Measurements from ENCODE around the gene CDC42EP4.
A peak's percentile ranks its signal among the peaks of the same experiment; 100 is the strongest.

The CDC42EP4 gene, protein sequence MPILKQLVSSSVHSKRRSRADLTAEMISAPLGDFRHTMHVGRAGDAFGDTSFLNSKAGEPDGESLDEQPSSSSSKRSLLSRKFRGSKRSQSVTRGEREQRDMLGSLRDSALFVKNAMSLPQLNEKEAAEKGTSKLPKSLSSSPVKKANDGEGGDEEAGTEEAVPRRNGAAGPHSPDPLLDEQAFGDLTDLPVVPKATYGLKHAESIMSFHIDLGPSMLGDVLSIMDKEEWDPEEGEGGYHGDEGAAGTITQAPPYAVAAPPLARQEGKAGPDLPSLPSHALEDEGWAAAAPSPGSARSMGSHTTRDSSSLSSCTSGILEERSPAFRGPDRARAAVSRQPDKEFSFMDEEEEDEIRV

DNA sequence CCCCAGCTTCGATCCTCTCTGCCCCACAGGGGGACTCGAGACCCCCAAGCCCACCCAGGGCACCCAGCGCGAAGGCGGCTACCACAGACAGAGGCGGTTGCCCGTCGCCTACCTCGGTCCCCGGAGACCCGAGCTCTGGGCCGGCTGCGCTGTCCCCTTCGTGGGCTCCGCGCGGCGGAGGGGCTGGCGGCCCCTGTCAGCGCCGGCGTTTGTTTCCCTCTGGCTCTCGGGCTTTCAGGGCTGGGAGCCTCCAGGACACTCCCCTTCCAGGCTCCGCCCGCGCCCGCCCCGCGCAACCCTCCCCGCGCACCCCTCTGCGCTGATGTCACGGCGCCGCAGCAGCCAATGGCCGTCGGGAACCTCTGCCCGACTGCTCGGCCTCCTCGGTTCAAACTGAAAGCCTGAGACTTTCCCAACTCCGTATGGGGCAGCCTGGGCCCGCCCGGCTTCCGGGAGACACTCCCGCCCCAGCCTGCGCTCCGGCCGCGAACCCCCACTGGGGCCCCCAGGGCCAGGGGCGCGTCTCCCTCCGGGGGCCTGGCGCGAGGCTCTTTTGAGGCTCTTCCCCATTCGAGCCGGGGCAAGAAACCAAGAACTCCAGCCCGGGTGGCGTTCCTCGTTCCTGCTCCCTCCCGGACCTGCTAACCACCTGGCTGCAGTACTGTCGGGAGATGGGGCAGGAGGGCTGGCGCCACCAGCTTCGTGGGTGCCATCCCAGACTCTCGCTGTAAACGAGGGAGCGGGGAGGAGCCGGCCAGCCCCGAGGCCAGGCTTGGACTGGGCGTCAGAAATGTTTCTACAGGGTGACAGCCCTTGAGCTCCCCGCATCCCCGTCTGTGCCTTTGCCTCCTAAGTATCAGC is at the start of gene CDC42EP4:
Gene CDC42EP4, minus strand, starts transcription at position 221 of the 861 bp plus-strand sequence. CDS start 25,501 bp downstream, outside the sequence.
- DNase-seq: peak; percentile 83 to 84

DNA sequence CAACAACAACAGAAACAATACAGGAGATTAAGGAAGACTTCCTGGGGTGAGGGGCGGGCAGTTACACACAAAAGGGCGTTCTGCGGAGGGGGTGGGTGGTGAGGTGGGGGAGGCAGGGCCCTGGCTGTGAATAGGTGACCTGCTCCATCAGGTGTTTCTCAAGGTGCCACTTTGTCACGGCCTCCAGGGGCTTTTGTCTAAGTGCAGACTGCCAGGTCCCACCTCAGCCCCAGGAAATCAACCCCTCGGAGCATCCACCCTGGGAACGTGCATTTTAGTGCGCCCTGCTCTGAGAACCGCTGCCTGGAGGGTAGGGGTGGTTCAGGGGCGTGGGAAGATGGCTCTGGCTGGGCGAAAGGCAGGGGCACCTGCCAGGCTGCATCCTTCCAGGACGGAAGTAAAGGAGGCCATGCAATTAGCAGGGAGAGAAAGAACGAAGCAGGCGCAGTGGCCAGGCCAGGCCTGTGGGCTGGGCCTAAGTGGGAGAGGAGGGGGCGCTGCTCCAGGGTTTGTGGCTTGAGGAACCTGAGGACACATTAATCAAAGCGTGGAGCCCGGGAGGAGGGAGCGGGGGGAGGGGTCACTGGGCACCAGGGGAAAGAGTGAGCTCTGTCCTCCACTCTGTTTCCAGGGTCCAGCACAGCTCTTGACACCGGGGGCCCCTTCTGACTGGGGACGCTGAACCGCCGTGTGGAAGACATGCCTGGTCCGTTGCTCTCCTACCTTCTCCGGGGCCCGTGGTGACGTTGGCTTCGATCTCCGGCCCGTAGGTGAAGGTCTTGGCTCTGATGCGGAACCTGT is 49.4 kb upstream of the CDC42EP4 start:
- DNase-seq: no peak

DNA sequence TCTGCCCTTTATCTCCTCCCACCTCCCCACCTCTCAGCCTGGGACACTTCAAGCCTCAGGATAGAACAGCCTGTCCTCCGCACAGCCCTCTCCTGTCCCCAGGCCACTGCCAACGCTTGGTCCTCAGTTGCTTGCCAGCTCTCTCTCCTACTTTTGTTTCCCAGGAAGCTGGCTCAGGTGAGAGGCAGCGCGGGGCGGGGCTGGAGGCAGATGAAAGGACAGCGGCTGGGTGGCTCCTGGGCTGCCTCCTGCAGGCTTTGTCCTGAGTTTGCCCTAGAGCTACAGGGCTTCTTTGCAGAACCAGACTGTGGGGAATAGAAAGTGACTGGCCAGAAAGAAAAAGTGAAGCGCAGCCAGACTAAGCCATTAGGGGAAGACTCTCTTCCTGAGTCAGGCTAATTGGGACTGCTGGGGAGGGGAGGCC is 48.2 kb upstream of the CDC42EP4 start:
- no peak for DNase-seq

DNA sequence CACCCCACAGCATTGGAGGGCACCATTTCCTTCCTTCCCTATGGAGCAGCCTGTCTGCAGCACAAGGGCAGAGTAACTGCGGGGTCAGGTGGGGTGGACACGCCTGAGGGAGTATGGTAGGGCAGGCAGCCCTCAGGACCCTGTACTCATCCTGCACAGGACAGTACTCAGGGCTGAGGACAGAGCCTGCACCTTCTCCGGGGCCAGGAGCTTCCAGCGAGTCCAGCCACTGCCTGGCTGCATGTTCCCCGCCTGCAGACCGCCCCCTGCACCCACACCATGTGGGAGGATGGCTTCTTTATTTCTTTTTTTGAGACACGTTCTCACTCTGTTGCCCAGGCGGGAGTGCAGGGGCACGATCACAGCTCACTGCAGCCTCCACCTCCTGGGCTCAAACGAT is 47.6 kb upstream of the CDC42EP4 start:
- DNase-seq: no peak

DNA sequence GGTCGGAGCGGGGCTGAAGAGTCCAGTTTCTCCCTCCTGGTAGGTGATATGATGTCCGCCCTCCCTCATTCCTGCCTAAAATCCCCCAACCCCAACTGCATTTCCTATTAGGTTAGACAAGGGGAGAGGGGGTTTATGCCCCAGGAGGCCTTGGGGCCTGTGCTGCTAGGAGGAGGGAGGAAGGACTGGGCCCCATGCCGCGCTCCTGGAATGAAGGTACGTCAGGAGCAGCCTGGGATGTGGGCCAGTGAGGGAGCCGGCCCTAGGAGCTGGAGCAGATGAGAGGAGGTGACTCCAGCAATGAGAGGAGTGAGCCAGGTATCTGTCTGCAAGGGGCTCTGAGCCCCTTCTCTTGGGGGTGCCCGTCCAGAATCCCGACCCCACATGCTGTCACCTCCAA is 46.9 kb upstream of the CDC42EP4 start:
- no peak for DNase-seq

DNA sequence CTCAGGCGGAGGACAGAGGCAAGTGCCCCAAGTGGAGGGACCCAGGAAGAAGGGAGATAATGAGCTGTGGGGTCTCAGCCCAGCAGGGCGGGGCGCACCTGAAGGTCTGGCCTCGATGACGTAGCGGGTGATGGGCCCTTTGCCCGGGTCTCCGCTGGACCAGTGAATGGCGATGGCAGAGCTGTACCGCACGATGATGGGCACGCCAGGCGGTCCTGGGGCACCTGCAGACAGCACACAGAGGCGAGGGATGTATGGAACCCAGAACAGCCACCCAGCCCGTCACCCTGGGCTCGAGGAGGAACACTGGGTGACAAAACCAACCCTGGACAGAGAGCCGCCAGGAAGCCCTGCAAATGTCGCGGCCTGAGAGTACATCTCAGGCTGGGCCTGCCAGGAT is 46.2 kb upstream of the CDC42EP4 start:
- DNase-seq: no peak

DNA sequence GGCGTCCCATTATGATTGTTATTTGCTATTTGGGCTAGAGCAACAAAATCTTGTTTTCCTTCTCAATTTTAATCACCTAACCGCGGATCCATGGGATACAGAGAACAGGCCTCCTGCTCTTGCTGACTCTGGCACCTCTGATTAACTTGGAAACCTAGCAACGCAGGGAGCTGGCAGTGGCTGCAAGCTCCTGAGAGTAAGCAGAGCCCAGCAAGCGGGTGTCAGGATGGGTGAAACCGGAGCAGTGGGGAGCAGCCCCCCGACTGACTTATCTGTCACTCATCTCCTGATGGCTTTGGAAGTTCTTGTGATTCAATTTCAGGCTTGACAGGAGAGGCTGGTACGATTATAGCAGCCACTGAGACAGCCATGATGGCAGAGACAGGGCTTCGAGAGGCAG is 45.5 kb upstream of the CDC42EP4 start:
- no peak for DNase-seq

DNA sequence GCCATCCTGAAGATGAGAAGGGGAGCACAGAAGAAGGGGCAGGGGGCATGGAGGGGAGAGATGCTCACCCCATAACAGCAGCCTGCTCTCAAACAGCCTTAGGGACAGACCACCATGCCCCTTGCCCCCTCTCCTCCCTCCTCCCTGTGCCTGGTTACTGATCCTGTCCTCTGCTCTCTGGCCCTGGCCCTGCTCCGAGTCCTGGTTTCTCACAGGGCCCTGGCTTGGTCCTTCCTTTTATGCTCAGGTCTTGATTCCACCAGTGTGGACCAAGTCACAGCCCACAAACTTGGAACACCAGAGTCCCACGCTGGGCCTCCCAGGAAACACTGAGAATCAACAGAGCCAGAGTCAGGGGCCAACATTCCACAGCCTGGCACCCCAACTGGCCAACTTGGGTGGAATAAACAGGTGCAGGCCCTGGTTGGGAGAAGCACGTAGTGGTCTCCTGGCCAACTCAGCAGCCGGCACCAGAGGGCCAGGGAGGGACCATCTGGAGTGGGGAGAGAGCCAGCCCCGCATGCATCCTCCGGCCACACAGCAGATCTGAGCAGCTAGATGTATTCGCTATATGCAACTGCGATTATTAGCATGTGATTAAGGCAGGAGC is 44.9 kb upstream of the CDC42EP4 start:
- no peak for DNase-seq

DNA sequence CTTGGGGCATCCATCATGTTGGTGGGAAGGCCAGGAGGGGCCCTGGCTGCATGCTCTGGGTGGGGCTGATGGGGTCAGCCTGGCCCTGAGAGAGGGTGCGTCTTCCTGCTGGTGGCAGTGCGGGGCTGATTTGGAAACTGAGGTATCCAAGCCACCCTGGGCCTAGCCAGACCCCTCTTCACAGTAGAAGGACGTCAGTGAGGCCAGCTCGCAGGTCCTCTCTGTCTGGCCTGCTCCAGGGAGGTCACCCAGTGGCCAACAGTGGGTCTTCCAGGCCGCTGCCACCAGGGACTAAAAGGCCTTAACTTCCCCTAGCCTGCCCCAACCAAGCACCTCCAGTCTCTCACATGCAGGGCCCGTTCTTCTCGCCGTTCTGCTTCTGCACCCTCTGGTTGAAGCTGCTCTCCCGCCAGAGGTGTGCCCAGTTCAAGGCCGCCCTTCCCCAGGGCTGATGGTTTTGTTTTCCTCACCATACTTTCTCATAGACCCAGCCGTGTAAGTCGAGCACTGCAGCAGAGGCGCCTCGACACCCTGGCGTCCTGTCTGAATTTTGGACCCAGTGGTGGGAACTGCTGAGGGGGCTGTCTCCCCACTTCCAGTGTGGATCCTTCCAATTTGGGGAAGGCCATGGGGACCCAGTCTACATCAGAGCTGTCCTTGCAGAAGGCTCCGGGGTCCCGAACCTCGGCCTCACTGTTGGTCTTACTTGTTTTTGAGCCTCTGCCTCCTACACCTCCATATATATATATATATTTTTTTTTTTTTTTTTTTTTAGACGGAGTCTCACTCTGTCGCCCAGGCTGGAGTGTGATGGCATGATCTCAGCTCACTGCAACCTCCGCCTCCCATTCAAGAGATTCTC is 42.9 kb upstream of the CDC42EP4 start:
- no peak for DNase-seq

DNA sequence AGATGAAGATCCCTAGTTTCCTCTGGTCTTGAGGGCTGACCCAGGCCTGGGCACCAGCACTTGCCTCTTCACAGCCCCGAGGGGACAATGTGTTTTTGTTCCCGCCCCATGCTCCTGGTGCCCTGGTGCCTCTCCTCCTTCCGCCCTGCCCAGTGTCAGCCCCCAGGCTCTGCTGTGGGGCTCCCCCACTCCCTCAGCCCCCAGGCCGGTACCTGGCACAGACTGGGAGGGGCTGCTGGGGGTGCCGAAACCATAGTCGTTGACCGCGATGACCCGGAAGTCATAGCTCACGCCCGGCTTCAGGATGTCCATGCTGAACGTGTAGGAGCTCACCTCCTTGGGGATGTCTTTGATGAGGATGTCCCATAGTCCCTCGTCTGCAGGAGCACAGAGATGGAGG is 40.5 kb upstream of the CDC42EP4 start:
- no peak for DNase-seq

DNA sequence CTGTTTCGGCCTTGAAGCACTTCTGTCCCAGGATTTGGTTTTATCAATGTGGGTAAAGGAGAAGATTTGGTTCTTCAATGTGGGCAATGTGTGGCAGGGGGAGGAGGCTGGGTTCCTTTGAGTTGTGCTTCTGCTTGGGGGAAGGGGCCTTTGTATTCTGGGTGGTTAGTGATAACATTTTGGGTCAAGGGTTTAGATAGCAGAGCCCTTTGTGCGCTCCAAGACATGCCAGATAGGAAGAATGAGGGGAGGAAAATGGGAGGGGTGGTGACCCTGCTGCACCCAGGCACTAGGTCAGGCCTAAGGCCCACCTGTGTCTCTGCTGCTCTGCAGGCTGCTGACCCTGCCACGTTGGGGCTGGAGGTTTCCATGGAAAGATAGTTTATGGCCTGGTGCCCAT is 40.0 kb upstream of the CDC42EP4 start:
- no peak for DNase-seq

DNA sequence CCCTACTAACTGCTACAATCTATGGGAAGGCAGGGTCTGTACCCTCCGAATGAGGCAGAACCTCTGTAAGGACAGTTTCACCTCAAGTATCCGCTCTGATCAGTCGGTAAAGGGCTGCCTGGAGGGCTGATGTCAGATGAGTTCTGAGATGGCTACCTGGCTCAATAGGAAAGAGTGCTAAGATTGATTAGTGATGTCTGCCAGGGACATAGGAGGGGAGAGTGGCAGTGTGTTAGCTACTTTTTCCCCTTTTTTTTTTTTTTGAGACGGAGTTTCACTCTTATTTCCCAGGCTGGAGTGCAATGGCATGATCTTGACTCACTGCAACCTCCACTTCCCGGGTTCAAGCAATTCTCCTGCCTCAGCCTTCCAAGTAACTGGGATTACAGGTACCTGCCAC is 39.1 kb upstream of the CDC42EP4 start:
- DNase-seq: no peak

DNA sequence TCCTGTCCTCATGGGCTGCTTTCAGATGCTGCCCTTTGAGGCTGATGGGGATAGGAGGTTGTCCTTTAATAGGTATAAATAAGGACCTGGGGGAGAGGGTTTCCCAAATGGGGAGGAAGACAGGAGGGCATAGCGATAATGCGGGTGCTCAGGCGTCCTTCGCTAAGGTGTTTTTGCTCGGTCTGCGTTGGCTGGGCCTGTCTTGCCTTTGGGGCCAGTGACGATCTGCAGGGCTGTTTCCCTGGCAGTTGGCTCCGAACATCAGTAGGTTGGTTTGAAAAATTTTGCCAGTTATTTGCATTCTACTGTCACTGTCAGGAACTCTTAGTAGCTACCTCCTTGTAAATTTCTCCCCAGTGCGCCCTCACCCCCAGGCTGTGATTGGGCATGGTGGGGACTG is 37.8 kb upstream of the CDC42EP4 start:
- DNase-seq: no peak

DNA sequence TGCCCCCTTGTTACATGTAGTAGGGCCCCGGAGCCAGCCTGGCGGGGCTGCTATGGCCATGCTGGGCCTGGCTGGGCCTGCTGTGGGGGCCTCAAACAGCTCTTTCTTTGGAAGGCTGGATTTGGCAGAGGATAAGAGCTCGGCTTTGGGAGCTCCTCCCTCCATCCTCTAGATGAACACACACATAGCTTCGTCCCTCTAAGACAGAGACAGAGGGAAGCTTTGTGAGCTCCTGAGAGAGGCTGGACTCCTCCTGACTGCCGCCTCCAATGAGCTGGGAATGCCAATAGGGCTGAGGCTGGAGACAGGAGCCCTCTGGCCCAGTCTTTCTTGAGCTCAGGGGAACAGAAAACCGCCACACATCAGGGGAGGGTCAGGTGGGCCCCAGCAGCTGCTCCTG is 37.3 kb upstream of the CDC42EP4 start:
- DNase-seq: no peak

DNA sequence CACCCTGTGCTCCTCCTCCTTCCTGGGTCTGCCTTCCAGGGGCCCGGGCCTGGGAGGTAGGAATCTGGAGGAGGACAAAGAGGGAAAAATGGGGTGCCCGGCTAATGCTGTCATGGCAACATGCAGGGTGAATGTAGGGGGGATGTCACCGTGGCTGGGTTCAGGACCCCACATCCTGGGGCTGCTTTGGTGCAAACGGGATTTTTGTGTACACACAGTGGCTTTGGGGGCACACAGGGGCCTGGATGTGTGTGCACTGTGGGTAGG is 37.0 kb upstream of the CDC42EP4 start:
- DNase-seq: no peak

DNA sequence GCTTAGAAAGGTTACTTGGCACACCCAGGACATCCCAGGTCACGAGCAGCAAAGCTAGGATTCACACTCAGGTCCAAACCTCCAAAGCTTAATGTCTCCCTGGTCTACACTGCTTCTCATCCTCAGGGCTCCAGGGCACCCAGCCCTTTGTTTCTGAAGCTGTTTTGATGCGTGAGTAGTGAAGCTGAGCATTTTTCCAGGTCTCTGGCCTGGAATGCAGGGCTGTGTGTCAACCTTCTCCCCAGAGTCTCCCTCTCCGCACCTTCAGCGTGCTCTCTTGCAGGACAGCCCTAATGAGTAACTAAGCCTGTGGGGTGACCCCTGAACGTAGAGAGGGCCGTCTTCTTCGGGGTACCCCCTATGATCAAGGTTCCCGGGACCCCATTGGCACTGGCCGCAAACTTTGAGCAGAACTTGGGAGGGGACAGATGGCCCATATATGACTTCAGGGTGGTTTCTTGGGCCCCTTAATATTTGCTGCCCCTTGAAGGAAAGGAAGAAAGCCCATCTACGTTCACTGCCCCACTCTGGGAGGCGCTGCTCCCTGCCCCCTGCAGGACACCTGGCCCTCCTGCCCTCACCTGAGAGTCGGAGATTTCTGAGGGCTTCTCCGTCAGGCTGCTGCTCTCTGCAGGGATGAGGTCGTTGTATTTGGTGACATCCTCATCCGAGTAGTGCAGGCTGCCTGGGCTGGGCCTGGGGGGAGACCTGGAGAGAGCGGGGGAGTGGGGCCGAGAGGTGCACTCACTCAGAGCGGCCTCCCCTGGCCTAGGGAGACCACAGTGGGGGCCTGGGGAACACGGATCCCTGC is 36.4 kb upstream of the CDC42EP4 start:
- no peak for DNase-seq

DNA sequence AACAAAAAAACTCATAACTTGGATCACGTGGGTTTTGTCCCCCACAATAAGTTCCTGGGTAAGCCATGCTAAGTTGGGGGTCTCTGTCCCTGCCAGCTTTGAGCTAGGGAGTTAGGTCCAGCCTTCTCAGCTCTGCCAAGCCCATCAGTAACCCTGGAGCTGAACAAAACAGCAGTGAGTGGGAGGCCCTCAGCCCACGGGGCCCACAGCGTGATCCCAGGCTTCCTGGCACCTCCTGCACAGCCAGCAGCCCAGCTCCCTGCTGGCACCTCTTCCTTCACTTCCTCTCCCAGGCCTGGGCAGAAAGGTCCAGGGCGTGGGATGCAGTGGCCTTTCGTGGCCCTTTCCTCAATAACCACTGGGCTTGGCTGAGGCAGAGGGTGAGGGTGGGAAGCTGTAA is 35.5 kb upstream of the CDC42EP4 start:
- no peak for DNase-seq

DNA sequence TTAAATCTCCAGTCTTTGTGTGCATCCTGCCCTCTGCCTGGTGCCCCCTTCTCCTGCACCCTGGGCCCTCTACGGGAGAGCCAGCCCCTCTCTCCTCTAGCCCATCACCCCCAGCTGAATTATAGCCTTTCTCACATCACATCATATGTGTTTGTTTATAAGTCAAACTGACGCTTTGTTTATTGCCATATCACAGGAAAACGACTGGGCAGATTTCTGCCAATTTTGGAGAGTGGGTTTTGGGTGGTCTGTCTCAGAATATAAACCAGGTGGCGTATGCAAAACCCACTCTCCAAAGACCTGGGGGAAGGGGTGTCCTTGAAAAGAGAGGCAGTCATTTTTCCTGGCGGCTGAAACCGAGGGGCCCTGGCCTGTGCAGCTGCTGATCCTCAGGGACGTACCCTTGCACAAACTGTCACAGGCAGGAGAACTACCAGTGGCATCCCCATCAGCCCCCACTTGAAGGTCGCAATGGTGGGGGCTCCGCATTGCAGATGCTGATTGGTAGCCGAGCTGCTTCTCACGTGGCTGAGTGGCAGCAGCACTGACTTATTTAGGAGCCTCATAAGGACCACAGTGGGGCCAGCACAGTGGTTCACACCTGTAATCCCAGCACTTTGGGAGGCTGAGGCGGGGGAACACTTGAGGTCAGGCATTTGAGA is 34.8 kb upstream of the CDC42EP4 start:
- no peak for DNase-seq

DNA sequence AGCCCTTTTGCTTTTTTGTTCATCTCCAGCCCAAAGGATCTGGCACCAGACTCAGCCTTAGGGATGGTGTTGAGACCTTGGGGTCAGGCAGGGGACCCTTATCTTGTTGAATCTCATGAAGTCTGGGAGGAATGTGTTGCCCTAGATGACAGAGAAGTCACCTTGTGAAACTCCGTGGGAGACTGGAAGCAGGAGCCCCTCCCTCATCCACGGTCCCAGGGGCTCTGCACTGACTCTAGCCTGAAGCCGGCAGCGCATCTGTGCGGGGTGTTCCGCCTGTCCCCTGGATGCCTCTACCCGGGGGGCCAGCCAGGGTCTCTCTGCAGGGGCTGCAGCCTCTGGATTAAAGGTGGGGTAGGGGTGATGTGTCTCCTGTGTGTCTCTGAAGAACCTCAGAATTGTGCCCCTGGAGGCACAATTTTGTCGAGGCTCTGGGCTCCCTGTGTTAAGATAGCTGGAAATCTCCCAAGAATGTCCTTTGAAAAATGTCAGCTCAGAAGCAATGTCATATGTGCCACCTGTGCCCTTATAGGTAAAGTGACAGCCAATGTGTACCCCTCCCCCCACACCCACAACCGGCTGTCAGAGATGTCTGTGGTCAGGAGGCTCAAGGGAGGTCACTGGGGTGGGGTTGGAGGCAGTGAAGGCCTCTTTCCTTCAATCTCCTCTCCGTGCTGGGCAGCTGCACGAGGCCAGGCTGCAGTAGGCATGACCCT is 32.1 kb upstream of the CDC42EP4 start:
- no peak for DNase-seq

DNA sequence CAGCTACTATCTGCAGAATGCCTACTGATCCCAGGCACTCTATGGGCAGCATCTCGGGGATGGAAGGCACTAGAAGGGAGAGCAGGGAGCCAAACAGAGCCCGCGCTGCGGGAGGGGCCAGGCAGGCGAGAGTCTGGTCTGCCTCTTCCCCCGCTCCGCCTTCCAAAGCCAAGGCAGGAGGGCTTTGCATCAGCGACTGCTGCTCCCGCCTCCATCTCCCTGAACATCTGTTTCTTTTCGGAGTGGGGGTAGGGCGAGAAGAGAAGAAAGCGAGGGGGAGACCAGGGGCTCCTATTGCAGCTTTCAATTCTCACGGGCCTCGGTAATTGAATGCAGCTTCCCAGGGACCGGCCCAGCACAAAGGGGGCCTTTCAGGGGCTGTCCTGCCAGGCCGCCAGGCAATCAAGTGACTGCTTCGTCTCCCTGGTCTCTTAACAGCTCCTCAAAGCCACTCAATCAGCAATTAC is 31.4 kb upstream of the CDC42EP4 start:
- DNase-seq: no peak
